GM23248 (cell line): ENCODE data around the gene MAD2L1BP. TPM values are rescaled to one million over a fixed set of nuclear protein-coding genes. Genes with fewer than 3 reads are reported as not detected.

ENCODE experiments used
- DNase-seq: peaks from one replicate; pipeline ENCODE4 v3.0.0-alpha.2; 2015
- H2AFZ ChIP-seq: fragments of 200-600 bp; sonication (generic); 2 replicates; pipeline ENCODE4 v1.6.1; 2016; ENCODE audit warnings: antibody characterized with exemption
- H3F3A ChIP-seq: fragments of 200-600 bp; sonication (generic); 2 replicates; pipeline ENCODE4 v1.6.1; 2016; ENCODE audit warnings: mild to moderate bottlenecking, antibody characterized with exemption, mixed run types; ENCODE audit not compliant: insufficient read depth
- H3K27ac ChIP-seq: fragments of 200-600 bp; sonication (generic); 2 replicates; pipeline ENCODE4 v1.5.1; 2016; ENCODE audit warnings: mild to moderate bottlenecking
- H3K27me3 ChIP-seq: fragments of 200-600 bp; sonication (generic); replicated peaks from 2 replicates; pipeline ENCODE4 v1.6.1; 2016; ENCODE audit warnings: mild to moderate bottlenecking; ENCODE audit not compliant: insufficient read depth
- H3K36me3 ChIP-seq: fragments of 200-600 bp; sonication (generic); 2 replicates; pipeline ENCODE4 v1.6.1; 2016; ENCODE audit warnings: low read depth, mild to moderate bottlenecking
- H3K4me1 ChIP-seq: fragments of 200-600 bp; sonication (generic); 2 replicates; pipeline ENCODE4 v1.6.1; 2016; ENCODE audit warnings: mild to moderate bottlenecking; ENCODE audit not compliant: insufficient read depth
- H3K4me2 ChIP-seq: fragments of 200-600 bp; sonication (generic); one replicate; pipeline ENCODE4 v1.6.1; 2016; ENCODE audit warnings: mild to moderate bottlenecking; ENCODE audit not compliant: unreplicated experiment
- H3K4me3 ChIP-seq: fragments of 200-600 bp; sonication (generic); 2 replicates; pipeline ENCODE4 v1.5.1; 2016; ENCODE audit warnings: mild to moderate bottlenecking
- H3K79me2 ChIP-seq: fragments of 200-600 bp; sonication (generic); 2 replicates; pipeline ENCODE4 v1.6.1; 2016; ENCODE audit warnings: mild to moderate bottlenecking; ENCODE audit not compliant: insufficient read depth
- H3K9ac ChIP-seq: fragments of 200-600 bp; sonication (generic); 2 replicates; pipeline ENCODE4 v1.6.1; 2016; ENCODE audit warnings: mild to moderate bottlenecking
- H3K9me2 ChIP-seq: fragments of 200-600 bp; sonication (generic); 2 replicates; pipeline ENCODE4 v1.6.1; 2016; ENCODE audit warnings: mixed run types, mild to moderate bottlenecking, moderate library complexity; ENCODE audit not compliant: insufficient read depth
- H3K9me3 ChIP-seq: fragments of 200-600 bp; sonication (generic); one replicate; pipeline ENCODE4 v1.6.1; 2017; ENCODE audit warnings: low read depth
- H4K20me1 ChIP-seq: fragments of 200-600 bp; sonication (generic); 2 replicates; pipeline ENCODE4 v1.6.0; 2016; ENCODE audit not compliant: insufficient read depth
- EZH2 ChIP-seq: fragments of 200-600 bp; sonication (generic); IDR thresholded peaks from 2 replicates; pipeline ENCODE4 v1.6.1; 2018; ENCODE audit warnings: antibody characterized with exemption, mild to moderate bottlenecking; ENCODE audit not compliant: insufficient read depth, poor library complexity, severe bottlenecking
- EZH2phosphoT487 ChIP-seq: fragments of 200-600 bp; sonication (generic); IDR thresholded peaks from 2 replicates; pipeline ENCODE4 v1.6.1; 2018; ENCODE audit warnings: antibody characterized with exemption, moderate library complexity, mild to moderate bottlenecking, low read depth; ENCODE audit not compliant: insufficient read depth
- WGBS, 2 experiments: methylation state at CpG; one replicate each; pipeline ENCODE4 v1.1.6; 2015 to 2017; ENCODE audit warnings: low lambda C conversion rate in 2 of 2, low coverage in 1 of 2; ENCODE audit errors: missing lambda C conversion rate in 2 of 2; 5-methylcytosine and 5-hydroxymethylcytosine counted together
- in situ Hi-C: fragments of 300-500 bp; cut with MboI; formaldehyde crosslinking; loops from 2 replicates; pipeline ENCODE4 v1.15.0; 2020
- polyA plus RNA-seq: library from polyadenylated mRNA; unstranded; fragments of >200 nt; fragmentation: Nextera tagmentation; extraction: Ambion mirVana; gene quantifications from 2 replicates; pipeline ENCODE4 v1.2.1, GENCODE V29; 2016
- total RNA-seq: library from RNA; depleted of rRNA; stranded (reverse); fragments of >200 nt; shearing (Covaris generic); gene quantifications from 2 replicates; pipeline ENCODE4 v1.2.3, GENCODE V29; 2014

Gene MAD2L1BP
- total and polyA plus RNA-seq, 2 experiments from 2014 or later: 32.9 to 33.9 TPM

GRCh38 chr6:43623880-43624785 is 11.5 kb upstream of the MAD2L1BP start:
- H3F3A ChIP-seq: peaks cover 16% of the 10 kb centered on the region

GRCh38 chr6:43624786-43625288 is 10.8 kb upstream of the MAD2L1BP start:
- no peak overlapping the region for H3K9ac ChIP-seq
- in situ Hi-C loops: no loop called here
- no peaks in the 10 kb centered on the region for H4K20me1 ChIP-seq
- H3K9me3 ChIP-seq: no peaks in the 10 kb centered on the region
- no peak for DNase-seq
- H3K27ac ChIP-seq: no peak overlapping the region
- H3K4me3 ChIP-seq: no peak overlapping the region
- peaks cover 17% of the 10 kb centered on the region for H3K4me1 ChIP-seq
- H3K27me3 ChIP-seq: no peaks in the 10 kb centered on the region
- no peak overlapping the region for H3K4me2 ChIP-seq
- H3K9me2 ChIP-seq: no peaks in the 10 kb centered on the region
- H3F3A ChIP-seq: peaks cover 9% of the 10 kb centered on the region
- 97 to 99% methylated on average over 7 of the region's 7 CpGs for WGBS, 2 experiments
- TF ChIP-seq EZH2: no peak
- no peak for TF ChIP-seq EZH2phosphoT487
- peaks cover 70% of the 10 kb centered on the region for H3K79me2 ChIP-seq
- H2AFZ ChIP-seq: no peak overlapping the region
- peaks cover 53% of the 10 kb centered on the region for H3K36me3 ChIP-seq

More at GRCh38 chr6:43623880-43624785, 11.5 kb upstream of the MAD2L1BP start:
- Histone ChIP-seq H2AFZ (no peak overlapping the region), H3K36me3 (peaks cover 59% of the 10 kb centered on the region), H3K27me3 (no peaks in the 10 kb centered on the region), H3K27ac (no peak overlapping the region), H3K4me3 (no peak overlapping the region), H3K4me1 (peaks cover 17% of the 10 kb centered on the region), H3K9me3 (no peaks in the 10 kb centered on the region), H3K9me2 (no peaks in the 10 kb centered on the region), H4K20me1 (no peaks in the 10 kb centered on the region), H3K4me2 (no peak overlapping the region), H3K9ac (no peak overlapping the region), H3K79me2 (peaks cover 70% of the 10 kb centered on the region)
- 91% methylated on average over 11 to 12 of the region's 12 CpGs for WGBS, 2 experiments
- in situ Hi-C loops: no loop called here
- no peak for DNase-seq
- TF ChIP-seq EZH2phosphoT487: no peak
- no peak for TF ChIP-seq EZH2

- in situ Hi-C loops: no loop called here
- 95 to 97% methylated on average over 16 of the region's 16 CpGs for WGBS, 2 experiments
- peak overlapping the region; percentile 98; the same call in 1 of the 2 replicates for H3K9ac ChIP-seq
- H4K20me1 ChIP-seq: no peaks in the 10 kb centered on the region
- H3K4me2 ChIP-seq: peak overlapping the region; percentile 4
- no peak overlapping the region for H2AFZ ChIP-seq
- no peak for TF ChIP-seq EZH2
- no peak for TF ChIP-seq EZH2phosphoT487
- H3K9me3 ChIP-seq: no peaks in the 10 kb centered on the region
- peaks cover 10% of the 10 kb centered on the region for H3F3A ChIP-seq
- no peak for DNase-seq
- H3K4me1 ChIP-seq: peaks cover 20% of the 10 kb centered on the region
- no peak overlapping the region for H3K27ac ChIP-seq
- no peak overlapping the region for H3K4me3 ChIP-seq
- no peaks in the 10 kb centered on the region for H3K27me3 ChIP-seq
- H3K36me3 ChIP-seq: peaks cover 49% of the 10 kb centered on the region
- H3K79me2 ChIP-seq: peaks cover 70% of the 10 kb centered on the region
- no peaks in the 10 kb centered on the region for H3K9me2 ChIP-seq
These were observed 10.1 kb upstream of the MAD2L1BP start for GRCh38 chr6:43625393-43625992.

- peak overlapping the region; percentile 98 for H3K9ac ChIP-seq
- H3F3A ChIP-seq: peaks cover 17% of the 10 kb centered on the region
- H3K9me3 ChIP-seq: no peaks in the 10 kb centered on the region
- peaks cover 68% of the 10 kb centered on the region for H3K79me2 ChIP-seq
- peak; percentile 99 for DNase-seq
- no peaks in the 10 kb centered on the region for H4K20me1 ChIP-seq
- H2AFZ ChIP-seq: no peak overlapping the region
- peak overlapping the region; percentile 89 for H3K4me2 ChIP-seq
- peaks cover 46% of the 10 kb centered on the region for H3K36me3 ChIP-seq
- peak overlapping the region; percentile 100 for H3K4me3 ChIP-seq
- no peaks in the 10 kb centered on the region for H3K9me2 ChIP-seq
- H3K27ac ChIP-seq: peak overlapping the region; percentile 84
- H3K27me3 ChIP-seq: no peaks in the 10 kb centered on the region
- TF ChIP-seq EZH2: no peak
- TF ChIP-seq EZH2phosphoT487: no peak
- peaks cover 21% of the 10 kb centered on the region for H3K4me1 ChIP-seq
- WGBS, 2 experiments: 38 to 47% methylated on average over 5 of the region's 5 CpGs
- in situ Hi-C loops: no loop called here
These were observed 8.4 kb upstream of the MAD2L1BP start for GRCh38 chr6:43627008-43627825.
